ENCODE data around the gene CLCN4. TPM values are rescaled to one million over a fixed set of nuclear protein-coding genes. Genes with fewer than 3 reads are reported as not detected.

The CLCN4 gene
- polyA plus RNA-seq, 3 donors: 0.27 to 1.9 (median 1.3) TPM

DNA sequence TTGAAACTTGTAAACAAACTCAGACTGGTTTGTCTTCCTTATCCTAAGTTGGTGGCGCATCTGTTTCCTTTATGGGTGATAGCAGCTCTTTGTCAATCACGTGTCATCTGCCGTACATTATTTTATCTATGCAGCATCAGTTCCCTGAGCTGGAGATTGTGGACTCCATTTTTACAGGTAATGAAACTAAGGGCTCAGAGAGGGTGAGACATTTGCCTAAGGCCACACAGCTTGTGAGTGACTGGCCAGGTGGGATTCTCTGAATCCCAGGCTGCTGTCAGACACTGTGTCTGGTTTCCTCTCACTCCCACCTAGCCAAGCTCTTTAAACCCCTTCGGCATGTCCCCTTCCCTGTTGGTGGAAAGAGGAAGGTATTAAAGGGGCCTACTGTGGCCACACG, 41.7 kb upstream of the CLCN4 start:
- Histone ChIP-seq H3K4me3 (replicated peaks in 1 of 3; ENCODE audit: low read depth in 2 of 3, low read length in 3 of 3) (no peak overlapping the region), H4K20me1 (ENCODE audit: insufficient read depth, low read length) (no peaks in the 10 kb centered on the region), H3K9me3 (replicated peaks in 1 of 2; ENCODE audit: control insufficient read depth in 1 of 2, insufficient read depth in 1 of 2, low read length in 2 of 2) (no peaks in the 10 kb centered on the region), H3K27me3 (ENCODE audit: control insufficient read depth in 2 of 2, insufficient read depth in 2 of 2, low read length in 2 of 2) (no peaks in the 10 kb centered on the region), H3K4me1 (ENCODE audit: control insufficient read depth in 1 of 2, insufficient read depth in 2 of 2, low read length in 2 of 2) (peaks cover 31 to 37% of the 10 kb centered on the region in 2 donors), H3K27ac (ENCODE audit: low read depth in 1 of 2, low read length in 2 of 2) (no peak overlapping the region), H3K79me2 (ENCODE audit: insufficient read depth, low read length) (no peaks in the 10 kb centered on the region), H3K36me3 (replicated peaks in 1 of 2; ENCODE audit: control insufficient read depth in 1 of 2, insufficient read depth in 2 of 2, low read length in 2 of 2) (peaks cover 0 to 10% of the 10 kb centered on the region in 2 donors), H3K9ac (ENCODE audit: insufficient read depth, low read length, poor library complexity, severe bottlenecking) (no peak overlapping the region), H2AFZ (ENCODE audit: insufficient read depth, low read depth, low read length, poor library complexity, severe bottlenecking) (no peak overlapping the region), H3K4me2 (replicated peaks; ENCODE audit: extremely low read depth, low read length, poor library complexity, severe bottlenecking) (no peak overlapping the region)
- H3K36me3 Mint-ChIP-seq: peaks cover 19 to 22% of the 10 kb centered on the region in 2 donors
- H3K4me1 Mint-ChIP-seq: peaks cover 36% of the 10 kb centered on the region
- intact Hi-C loops (cut with micrococcal nuclease): loop anchor here (5.0 to 10.0 kb wide), 3 partner anchors 118 to 1370 kb away; no protein-coding TSS in a partner anchor
- peaks cover 0 to 14% (median 2%) of the 10 kb centered on the region in 7 donors for H3K9me3 Mint-ChIP-seq
- peaks cover 0 to 2% (median 0%) of the 10 kb centered on the region in 3 donors for H3K27me3 Mint-ChIP-seq (ENCODE audit: low read depth in 3 of 3)
- TF ChIP-seq, protein P1, sequence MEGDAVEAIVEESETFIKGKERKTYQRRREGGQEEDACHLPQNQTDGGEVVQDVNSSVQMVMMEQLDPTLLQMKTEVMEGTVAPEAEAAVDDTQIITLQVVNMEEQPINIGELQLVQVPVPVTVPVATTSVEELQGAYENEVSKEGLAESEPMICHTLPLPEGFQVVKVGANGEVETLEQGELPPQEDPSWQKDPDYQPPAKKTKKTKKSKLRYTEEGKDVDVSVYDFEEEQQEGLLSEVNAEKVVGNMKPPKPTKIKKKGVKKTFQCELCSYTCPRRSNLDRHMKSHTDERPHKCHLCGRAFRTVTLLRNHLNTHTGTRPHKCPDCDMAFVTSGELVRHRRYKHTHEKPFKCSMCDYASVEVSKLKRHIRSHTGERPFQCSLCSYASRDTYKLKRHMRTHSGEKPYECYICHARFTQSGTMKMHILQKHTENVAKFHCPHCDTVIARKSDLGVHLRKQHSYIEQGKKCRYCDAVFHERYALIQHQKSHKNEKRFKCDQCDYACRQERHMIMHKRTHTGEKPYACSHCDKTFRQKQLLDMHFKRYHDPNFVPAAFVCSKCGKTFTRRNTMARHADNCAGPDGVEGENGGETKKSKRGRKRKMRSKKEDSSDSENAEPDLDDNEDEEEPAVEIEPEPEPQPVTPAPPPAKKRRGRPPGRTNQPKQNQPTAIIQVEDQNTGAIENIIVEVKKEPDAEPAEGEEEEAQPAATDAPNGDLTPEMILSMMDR (IDR thresholded peaks at IDR 0.05): no peak
- no peak overlapping the region for H3K27ac Mint-ChIP-seq
- H3K4me3 Mint-ChIP-seq: no peak overlapping the region
- no CpG with 5 or more reads among the region's 5 CpGs for WGBS (ENCODE audit: insufficient coverage)
- no peak for DNase-seq

DNA sequence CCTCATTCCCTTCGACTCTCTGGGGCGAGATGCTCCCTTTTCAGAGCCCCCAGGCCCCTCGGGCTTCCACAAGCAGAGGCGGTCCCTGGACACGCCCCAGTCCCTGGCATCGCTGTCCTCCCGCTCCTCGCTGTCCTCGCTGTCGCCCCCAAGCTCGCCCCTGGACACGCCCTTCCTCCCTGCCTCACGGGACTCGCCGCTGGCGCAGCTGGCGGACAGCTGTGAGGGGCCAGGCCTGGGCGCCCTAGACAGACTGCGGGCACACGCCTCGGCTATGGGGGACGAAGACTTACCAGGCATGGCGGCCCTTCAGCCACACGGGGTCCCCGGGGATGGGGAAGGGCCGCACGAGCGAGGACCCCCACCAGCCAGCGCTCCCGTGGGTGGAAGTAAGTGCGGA, 39.5 kb upstream of the CLCN4 start:
- Histone ChIP-seq H3K4me2 (replicated peaks; ENCODE audit: extremely low read depth, low read length, poor library complexity, severe bottlenecking) (no peak overlapping the region), H2AFZ (ENCODE audit: insufficient read depth, low read depth, low read length, poor library complexity, severe bottlenecking) (no peak overlapping the region), H3K4me3 (replicated peaks in 1 of 3; ENCODE audit: low read depth in 2 of 3, low read length in 3 of 3) (no peak overlapping the region), H4K20me1 (ENCODE audit: insufficient read depth, low read length) (no peaks in the 10 kb centered on the region), H3K27me3 (ENCODE audit: control insufficient read depth in 2 of 2, insufficient read depth in 2 of 2, low read length in 2 of 2) (no peaks in the 10 kb centered on the region), H3K36me3 (replicated peaks in 1 of 2; ENCODE audit: control insufficient read depth in 1 of 2, insufficient read depth in 2 of 2, low read length in 2 of 2) (peaks cover 0 to 9% of the 10 kb centered on the region in 2 donors), H3K79me2 (ENCODE audit: insufficient read depth, low read length) (no peaks in the 10 kb centered on the region), H3K9ac (ENCODE audit: insufficient read depth, low read length, poor library complexity, severe bottlenecking) (no peak overlapping the region), H3K9me3 (replicated peaks in 1 of 2; ENCODE audit: control insufficient read depth in 1 of 2, insufficient read depth in 1 of 2, low read length in 2 of 2) (no peaks in the 10 kb centered on the region), H3K4me1 (ENCODE audit: control insufficient read depth in 1 of 2, insufficient read depth in 2 of 2, low read length in 2 of 2) (peaks cover 43 to 46% of the 10 kb centered on the region in 2 donors), H3K27ac (ENCODE audit: low read depth in 1 of 2, low read length in 2 of 2) (no peak overlapping the region)
- no peak overlapping the region for H3K27ac Mint-ChIP-seq
- H3K27me3 Mint-ChIP-seq (ENCODE audit: low read depth in 3 of 3): peaks cover 0 to 5% (median 0%) of the 10 kb centered on the region in 3 donors
- DNase-seq: no peak
- peaks cover 16 to 17% of the 10 kb centered on the region in 2 donors for H3K36me3 Mint-ChIP-seq
- intact Hi-C loops (cut with micrococcal nuclease): loop anchor here (5.0 to 10.0 kb wide), 3 partner anchors 120 to 1372 kb away; no protein-coding TSS in a partner anchor
- WGBS (ENCODE audit: insufficient coverage): over 99% methylated on average over 12 of the region's 31 CpGs
- TF ChIP-seq, protein P1 (IDR thresholded peaks at IDR 0.05): no peak
- H3K4me3 Mint-ChIP-seq: no peak overlapping the region
- H3K9me3 Mint-ChIP-seq: peaks cover 0 to 19% (median 2%) of the 10 kb centered on the region in 7 donors
- peaks cover 42% of the 10 kb centered on the region for H3K4me1 Mint-ChIP-seq
